Measurements from ENCODE around the gene NUAK2.

- TF ChIP-seq POLR2A (IDR thresholded peaks at IDR 0.05) (no peak), CTCF (IDR thresholded peaks at IDR 0.05) (no peak)
These were observed 11.8 kb downstream of the NUAK2 start for GRCh38 chr1:205309741-205310140.
